ENCODE results near the gene NUDT14.

Gene NUDT14

DNA sequence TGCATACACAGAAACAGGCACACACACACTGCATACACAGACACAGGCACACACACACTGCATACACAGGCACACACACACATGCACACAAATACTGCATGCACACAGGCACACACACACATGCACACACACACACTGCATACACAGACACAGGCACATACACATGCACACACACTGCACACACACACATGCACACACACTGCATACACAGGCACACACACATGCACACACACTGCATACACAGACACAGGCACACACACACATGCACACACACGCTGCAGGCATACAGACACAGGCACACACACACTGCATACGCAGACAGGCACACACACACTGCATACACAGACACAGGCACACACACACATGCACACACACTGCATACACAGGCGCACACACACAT, 34.5 kb upstream of the NUDT14 start:
- Histone ChIP-seq H2AFZ (ENCODE audit: low read depth, low read length) (no peak overlapping the region), H4K20me1 (ENCODE audit: insufficient read depth, low read length) (peaks cover 31% of the 10 kb centered on the region), H3K27me3 (ENCODE audit: insufficient read depth, low read length, poor library complexity) (no peaks in the 10 kb centered on the region), H3K9ac (ENCODE audit: low read depth, low read length) (no peak overlapping the region), H3K9me3 (ENCODE audit: insufficient read depth, low read length, severe bottlenecking) (no peaks in the 10 kb centered on the region), H3K79me2 (ENCODE audit: insufficient read depth, low read length) (no peaks in the 10 kb centered on the region), H3K4me1 (ENCODE audit: insufficient read depth, low read length) (no peaks in the 10 kb centered on the region), H3K4me3 (ENCODE audit: low read depth in 1 of 2, low read length in 2 of 2) (no peak overlapping the region), H3K4me2 (ENCODE audit: insufficient read depth, low read length) (no peak overlapping the region), H3K27ac (ENCODE audit: low read length) (no peak overlapping the region), H3K36me3 (ENCODE audit: insufficient read depth, low read length) (peaks cover 92% of the 10 kb centered on the region)
- TF ChIP-seq CTCF (IDR thresholded peaks at IDR 0.05; ENCODE audit: borderline replicate concordance, extremely low read depth, low read length, poor library complexity, severe bottlenecking) (no peak), EZH2 (IDR thresholded peaks at IDR 0.05; ENCODE audit: borderline replicate concordance, low read depth, low read length, severe bottlenecking) (no peak)
- ATAC-seq (ENCODE audit: insufficient read depth, low read depth) (no peak), DNase-seq (no peak)

- Histone ChIP-seq H3K4me1 (ENCODE audit: insufficient read depth, low read length) (no peaks in the 10 kb centered on the region), H3K9ac (ENCODE audit: low read depth, low read length) (no peak overlapping the region), H3K36me3 (ENCODE audit: insufficient read depth, low read length) (peaks cover 90% of the 10 kb centered on the region), H3K79me2 (ENCODE audit: insufficient read depth, low read length) (no peaks in the 10 kb centered on the region), H3K9me3 (ENCODE audit: insufficient read depth, low read length, severe bottlenecking) (no peaks in the 10 kb centered on the region), H3K27me3 (ENCODE audit: insufficient read depth, low read length, poor library complexity) (no peaks in the 10 kb centered on the region), H2AFZ (ENCODE audit: low read depth, low read length) (no peak overlapping the region), H3K4me3 (ENCODE audit: low read depth in 1 of 2, low read length in 2 of 2) (no peak overlapping the region), H4K20me1 (ENCODE audit: insufficient read depth, low read length) (peaks cover 28% of the 10 kb centered on the region), H3K27ac (ENCODE audit: low read length) (no peak overlapping the region), H3K4me2 (ENCODE audit: insufficient read depth, low read length) (no peak overlapping the region)
- no peak for ATAC-seq (ENCODE audit: insufficient read depth, low read depth)
- TF ChIP-seq EZH2 (IDR thresholded peaks at IDR 0.05; ENCODE audit: borderline replicate concordance, low read depth, low read length, severe bottlenecking) (no peak), CTCF (IDR thresholded peaks at IDR 0.05; ENCODE audit: borderline replicate concordance, extremely low read depth, low read length, poor library complexity, severe bottlenecking) (no peak)
- DNase-seq: no peak
Measured at GRCh38 chr14:105214324-105214915, 33.3 kb upstream of the NUDT14 start.

- H4K20me1 ChIP-seq (ENCODE audit: insufficient read depth, low read length): peaks cover 28% of the 10 kb centered on the region
Measured at GRCh38 chr14:105213361-105213760, 32.2 kb upstream of the NUDT14 start.

More at GRCh38 chr14:105213361-105213760, 32.2 kb upstream of the NUDT14 start:
- Histone ChIP-seq H3K9me3 (ENCODE audit: insufficient read depth, low read length, severe bottlenecking) (no peaks in the 10 kb centered on the region), H3K27ac (ENCODE audit: low read length) (no peak overlapping the region), H3K9ac (ENCODE audit: low read depth, low read length) (no peak overlapping the region), H3K4me1 (ENCODE audit: insufficient read depth, low read length) (no peaks in the 10 kb centered on the region), H3K4me2 (ENCODE audit: insufficient read depth, low read length) (no peak overlapping the region), H3K4me3 (ENCODE audit: low read depth in 1 of 2, low read length in 2 of 2) (no peak overlapping the region), H3K36me3 (ENCODE audit: insufficient read depth, low read length) (peaks cover 80% of the 10 kb centered on the region), H3K79me2 (ENCODE audit: insufficient read depth, low read length) (no peaks in the 10 kb centered on the region), H2AFZ (ENCODE audit: low read depth, low read length) (no peak overlapping the region), H3K27me3 (ENCODE audit: insufficient read depth, low read length, poor library complexity) (no peaks in the 10 kb centered on the region)
- TF ChIP-seq EZH2 (IDR thresholded peaks at IDR 0.05; ENCODE audit: borderline replicate concordance, low read depth, low read length, severe bottlenecking) (no peak), CTCF (IDR thresholded peaks at IDR 0.05; ENCODE audit: borderline replicate concordance, extremely low read depth, low read length, poor library complexity, severe bottlenecking) (no peak)
- ATAC-seq (ENCODE audit: insufficient read depth, low read depth): no peak
- no peak for DNase-seq
